Mucosa of rectum (tissue), 2 donors: Measurements from ENCODE around the gene KIAA0040.

Source experiments
- H3K27ac ChIP-seq, 2 donors: one replicate each; pipeline ENCODE4 v1.7.0; 2013; ENCODE audit warnings: inconsistent platforms in 2 of 2, low read depth in 2 of 2, low read length in 2 of 2
- H3K27me3 ChIP-seq, 2 donors: one replicate each; pipeline ENCODE4 v1.7.0; 2013; ENCODE audit warnings: low read length in 2 of 2; ENCODE audit not compliant: control insufficient read depth in 2 of 2, insufficient read depth in 2 of 2
- H3K36me3 ChIP-seq, 2 donors: one replicate each; pipeline ENCODE4 v1.7.0; 2013; ENCODE audit warnings: low read length in 2 of 2; ENCODE audit not compliant: control insufficient read depth in 2 of 2, insufficient read depth in 2 of 2
- H3K4me1 ChIP-seq, 2 donors: one replicate each; pipeline ENCODE4 v1.7.0; 2013; ENCODE audit warnings: low read length in 2 of 2, mild to moderate bottlenecking in 1 of 2; ENCODE audit not compliant: control insufficient read depth in 2 of 2, insufficient read depth in 2 of 2
- H3K4me3 ChIP-seq, 2 donors: one replicate each; pipeline ENCODE4 v1.7.0; 2013; ENCODE audit warnings: low read length in 2 of 2
- H3K9ac ChIP-seq, 2 donors: one replicate each; pipeline ENCODE4 v1.7.0; 2013; ENCODE audit warnings: low read length in 2 of 2, low read depth in 1 of 2, mild to moderate bottlenecking in 1 of 2
- H3K9me3 ChIP-seq, 2 donors: one replicate each; pipeline ENCODE4 v1.7.0; 2013; ENCODE audit warnings: low read length in 2 of 2; ENCODE audit not compliant: control insufficient read depth in 2 of 2
- donor health status: healthy.
- donor health status: Normal muscosa, but diverticular disease.

The KIAA0040 gene

DNA sequence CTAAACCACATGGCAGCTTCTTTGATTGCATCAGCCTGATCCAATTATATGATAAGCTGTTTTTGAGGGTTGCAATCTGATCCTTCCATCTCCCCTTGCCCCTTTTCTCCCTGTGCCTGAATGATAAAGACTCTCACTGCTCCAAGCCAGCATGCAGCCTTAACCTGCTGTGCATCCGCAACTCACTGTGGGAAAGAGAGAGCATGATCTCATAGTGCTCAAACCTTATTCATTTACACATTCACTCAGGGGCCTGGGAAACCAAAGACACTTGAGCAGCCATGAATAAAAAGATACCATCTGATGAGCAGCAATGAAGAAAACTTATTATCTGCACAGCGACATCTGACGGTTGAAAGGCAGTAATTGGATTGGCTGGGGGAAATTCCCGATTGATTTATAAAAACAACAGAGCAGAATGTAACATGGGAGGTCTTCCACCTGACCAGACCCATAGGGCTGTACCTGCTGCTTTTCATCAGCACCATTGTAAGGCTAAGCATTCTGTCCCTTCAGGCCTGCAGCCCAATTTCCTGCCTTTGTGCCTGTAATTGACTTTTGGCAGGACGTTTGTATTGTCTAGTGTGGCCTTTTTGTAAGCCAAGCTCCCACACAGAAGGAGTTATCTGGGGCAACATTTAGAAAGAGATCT, 62.5 kb downstream of the KIAA0040 start:
- Histone ChIP-seq H3K9ac (no peak overlapping the region), H3K4me1 (peaks cover 2 to 4% of the 10 kb centered on the region in 2 donors), H3K27me3 (no peaks in the 10 kb centered on the region), H3K4me3 (peak overlapping the region in 1 of 2 donors; percentile 6), H3K9me3 (no peaks in the 10 kb centered on the region), H3K27ac (peak overlapping the region; percentile 53 to 65), H3K36me3 (no peaks in the 10 kb centered on the region)

- Histone ChIP-seq H3K27me3 (no peaks in the 10 kb centered on the region), H3K9me3 (no peaks in the 10 kb centered on the region), H3K9ac (no peak overlapping the region), H3K4me1 (peaks cover 2 to 4% of the 10 kb centered on the region in 2 donors), H3K36me3 (no peaks in the 10 kb centered on the region), H3K27ac (peak overlapping the region; percentile 53 to 65), H3K4me3 (no peak overlapping the region)
Measured at GRCh38 chr1:175129644-175129996, 63.0 kb downstream of the KIAA0040 start.

- H3K27ac ChIP-seq, result peak overlapping the region; percentile 53 to 65
- H3K27me3 ChIP-seq, result no peaks in the 10 kb centered on the region
- no peak overlapping the region for H3K9ac ChIP-seq
- H3K9me3 ChIP-seq, result no peaks in the 10 kb centered on the region
- H3K36me3 ChIP-seq, result no peaks in the 10 kb centered on the region
- H3K4me1 ChIP-seq, result peaks cover 2 to 4% of the 10 kb centered on the region in 2 donors
- H3K4me3 ChIP-seq, result no peak overlapping the region
Measured at GRCh38 chr1:175129182-175129581, 63.4 kb downstream of the KIAA0040 start.

DNA sequence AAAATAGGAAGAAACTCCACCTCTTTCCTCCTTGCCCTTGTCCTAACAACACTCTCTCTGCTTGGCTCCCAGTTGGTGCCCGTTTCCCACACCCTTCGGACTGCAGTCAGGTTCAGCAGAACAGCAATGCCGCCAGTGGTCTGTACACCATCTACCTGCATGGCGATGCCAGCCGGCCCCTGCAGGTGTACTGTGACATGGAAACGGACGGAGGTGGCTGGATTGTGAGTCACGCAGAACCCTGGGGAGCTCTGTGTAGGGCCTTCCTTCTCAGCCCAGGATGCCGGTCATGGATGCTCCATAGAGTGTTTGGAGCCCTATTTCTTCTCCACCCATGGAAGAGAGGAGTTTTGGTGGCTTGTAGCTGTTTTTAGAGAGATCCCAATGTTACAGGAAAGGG, 64.1 kb downstream of the KIAA0040 start:
- no peak overlapping the region for H3K27ac ChIP-seq
- H3K4me1 ChIP-seq, result peaks cover 2 to 4% of the 10 kb centered on the region in 2 donors
- H3K9ac ChIP-seq, result no peak overlapping the region
- no peak overlapping the region for H3K4me3 ChIP-seq
- no peaks in the 10 kb centered on the region for H3K9me3 ChIP-seq
- H3K36me3 ChIP-seq, result no peaks in the 10 kb centered on the region
- H3K27me3 ChIP-seq, result no peaks in the 10 kb centered on the region

GRCh38 chr1:175127565-175127964, 65.0 kb downstream of the KIAA0040 start:
- no peak overlapping the region for H3K4me3 ChIP-seq
- no peak overlapping the region for H3K9ac ChIP-seq
- peaks cover 2 to 4% of the 10 kb centered on the region in 2 donors for H3K4me1 ChIP-seq
- no peaks in the 10 kb centered on the region for H3K9me3 ChIP-seq
- H3K27me3 ChIP-seq, result no peaks in the 10 kb centered on the region
- H3K27ac ChIP-seq, result no peak overlapping the region
- H3K36me3 ChIP-seq, result no peaks in the 10 kb centered on the region

DNA sequence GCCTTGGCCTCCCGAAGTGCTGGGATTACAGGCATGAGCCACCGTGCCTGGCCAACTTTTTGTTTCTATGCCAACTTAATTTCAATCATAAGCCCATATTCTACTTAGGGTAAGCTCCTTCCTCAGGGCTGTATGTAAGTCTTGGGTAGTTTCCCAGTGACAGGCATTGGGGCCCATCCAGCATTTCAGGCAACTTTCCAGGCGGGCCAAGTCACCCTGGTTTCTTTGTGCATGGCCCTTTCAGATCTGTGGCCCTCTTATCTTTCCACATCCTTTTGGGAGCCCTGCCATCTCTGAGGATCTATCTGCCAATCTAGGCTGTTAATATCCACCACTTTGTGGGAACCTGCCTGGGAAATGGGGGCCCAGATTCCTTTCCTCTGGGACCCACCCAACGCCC, 66.2 kb downstream of the KIAA0040 start:
- peaks cover 2 to 4% of the 10 kb centered on the region in 2 donors for H3K4me1 ChIP-seq
- no peaks in the 10 kb centered on the region for H3K9me3 ChIP-seq

DNA sequence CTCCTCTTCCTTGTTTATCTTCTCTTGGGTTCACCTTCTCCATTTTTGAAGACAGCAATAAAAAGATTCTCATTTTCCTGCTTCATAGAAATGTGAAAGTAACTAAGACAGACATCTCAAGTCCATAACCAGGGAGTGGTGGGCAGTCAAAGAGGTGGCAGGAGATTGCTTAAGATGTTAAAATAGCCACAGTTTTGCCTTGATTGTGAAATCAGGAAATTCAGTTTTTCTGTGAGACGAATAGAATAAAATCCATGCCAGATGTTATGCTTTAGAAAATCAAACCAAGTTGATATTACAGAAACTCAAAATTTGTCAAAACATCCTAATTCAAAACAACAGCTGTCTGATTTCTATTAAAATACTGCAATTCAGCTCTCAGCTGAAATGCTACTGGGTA, 67.7 kb downstream of the KIAA0040 start:
- H3K4me3 ChIP-seq, result no peak overlapping the region
- H3K27ac ChIP-seq, result no peak overlapping the region
- H3K36me3 ChIP-seq, result no peaks in the 10 kb centered on the region
- no peak overlapping the region for H3K9ac ChIP-seq
- peaks cover 0 to 2% of the 10 kb centered on the region in 2 donors for H3K4me1 ChIP-seq
- H3K27me3 ChIP-seq, result peaks cover 0 to 2% of the 10 kb centered on the region in 2 donors
- H3K9me3 ChIP-seq, result no peaks in the 10 kb centered on the region

More for the DNA sequence above, 66.2 kb downstream of the KIAA0040 start:
- Histone ChIP-seq H3K36me3 (no peaks in the 10 kb centered on the region), H3K4me3 (no peak overlapping the region), H3K27me3 (no peaks in the 10 kb centered on the region), H3K9ac (no peak overlapping the region), H3K27ac (no peak overlapping the region)

- no peaks in the 10 kb centered on the region for H3K36me3 ChIP-seq
- no peaks in the 10 kb centered on the region for H3K4me1 ChIP-seq
- no peak overlapping the region for H3K27ac ChIP-seq
- no peaks in the 10 kb centered on the region for H3K9me3 ChIP-seq
- H3K9ac ChIP-seq, result no peak overlapping the region
- H3K4me3 ChIP-seq, result no peak overlapping the region
- peaks cover 0 to 2% of the 10 kb centered on the region in 2 donors for H3K27me3 ChIP-seq
Measured at GRCh38 chr1:175120511-175120910, 72.1 kb downstream of the KIAA0040 start.

DNA sequence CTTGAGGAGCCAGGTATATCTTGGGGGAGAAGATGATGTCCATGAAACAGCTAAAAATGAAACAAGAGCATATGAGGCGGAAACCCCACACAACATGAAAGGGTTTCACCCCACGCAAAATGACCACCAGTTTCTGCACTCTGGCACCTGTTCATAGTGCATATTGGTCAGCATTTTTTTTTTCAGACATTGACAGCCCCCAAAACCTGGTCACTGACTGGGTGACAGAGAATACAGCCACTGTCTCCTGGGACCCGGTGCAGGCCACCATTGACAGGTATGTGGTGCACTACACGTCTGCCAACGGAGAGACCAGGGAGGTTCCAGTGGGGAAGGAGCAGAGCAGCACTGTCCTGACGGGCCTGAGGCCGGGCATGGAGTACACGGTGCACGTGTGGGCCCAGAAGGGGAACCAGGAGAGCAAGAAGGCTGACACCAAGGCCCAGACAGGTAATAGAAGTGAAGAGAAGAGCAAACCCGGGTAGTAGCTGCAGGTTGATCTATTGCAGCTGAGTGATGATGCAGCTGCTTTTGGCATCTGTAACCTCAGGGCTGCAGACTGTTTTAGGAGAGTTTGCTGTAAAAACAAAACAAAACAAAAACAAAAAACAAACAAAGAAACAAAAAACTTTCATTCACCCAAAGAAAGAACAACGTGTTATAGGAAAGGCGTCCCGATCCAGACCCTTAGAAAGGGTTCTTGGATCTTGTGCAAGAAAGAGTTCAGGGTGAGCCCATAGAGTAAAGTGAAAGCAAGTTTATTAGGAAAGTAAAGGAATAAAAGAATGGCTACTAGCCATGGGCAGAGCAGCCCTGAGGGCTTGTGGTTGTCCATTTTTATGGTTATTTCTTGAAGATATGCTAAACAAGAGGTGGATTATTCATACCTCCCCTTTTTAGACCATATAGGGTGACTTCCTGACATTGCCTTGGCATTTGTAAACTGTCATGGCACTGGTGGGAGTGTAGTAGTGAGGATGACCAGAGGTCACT, 73.9 kb downstream of the KIAA0040 start:
- no peaks in the 10 kb centered on the region for H3K4me1 ChIP-seq
- H3K9me3 ChIP-seq, result no peaks in the 10 kb centered on the region
- no peak overlapping the region for H3K27ac ChIP-seq
- peaks cover 0 to 2% of the 10 kb centered on the region in 2 donors for H3K27me3 ChIP-seq
- H3K4me3 ChIP-seq, result no peak overlapping the region
- no peak overlapping the region for H3K9ac ChIP-seq
- no peaks in the 10 kb centered on the region for H3K36me3 ChIP-seq

DNA sequence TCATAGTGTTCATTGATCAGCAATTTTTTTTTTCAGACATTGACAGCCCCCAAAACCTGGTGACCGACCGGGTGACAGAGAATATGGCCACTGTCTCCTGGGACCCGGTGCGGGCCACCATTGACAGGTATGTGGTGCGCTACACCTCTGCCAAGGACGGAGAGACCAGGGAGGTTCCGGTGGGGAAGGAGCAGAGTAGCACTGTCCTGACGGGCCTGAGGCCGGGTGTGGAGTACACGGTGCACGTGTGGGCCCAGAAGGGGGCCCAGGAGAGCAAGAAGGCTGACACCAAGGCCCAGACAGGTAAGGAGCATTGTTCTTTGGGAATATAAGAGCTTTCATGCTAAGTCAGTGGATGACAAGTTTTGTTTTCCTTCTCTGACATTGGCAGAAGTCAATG, 75.7 kb downstream of the KIAA0040 start:
- Histone ChIP-seq H3K9ac (no peak overlapping the region), H3K27me3 (peaks cover 0 to 2% of the 10 kb centered on the region in 2 donors), H3K4me3 (no peak overlapping the region), H3K27ac (no peak overlapping the region), H3K9me3 (peaks cover 3 to 8% of the 10 kb centered on the region in 2 donors), H3K4me1 (no peaks in the 10 kb centered on the region), H3K36me3 (no peaks in the 10 kb centered on the region)
